Activated T-cell treated with anti-CD3 and anti-CD28 coated beads, Interleukin-2, amount 50 U/mL, for 72 hours (primary cell): ENCODE measurements around the gene ETNK1. TPM values are rescaled to one million over a fixed set of nuclear protein-coding genes. Genes with fewer than 3 reads are reported as not detected.
"Not testable (repeated sequence)": the region's sequence is repeated elsewhere in the genome, so short reads cannot be mapped to it uniquely, and the experiment has no call there.

ENCODE experiments used
- ATAC-seq, 2 donors: fragments of 150-1000 bp; cut with Tn5 transposase; replicated peaks in 1 of 2; 2 replicates each; pipeline ENCODE4 v1.10.0; 2021; ENCODE audit warnings: moderate library complexity in 2 of 2, mild to moderate bottlenecking in 1 of 2
- DNase-seq, 2 donors: peaks; one replicate each; pipeline ENCODE4 v3.0.0; 2021 to 2022; ENCODE audit warnings: mixed read lengths in 1 of 2
- H3K27ac Mint-ChIP-seq: one replicate; pipeline ENCODE4 v1.8.0; 2022; ENCODE audit warnings: mild to moderate bottlenecking, moderate library complexity, mixed read lengths
- H3K27me3 Mint-ChIP-seq: one replicate; pipeline ENCODE4 v1.8.0; 2022; ENCODE audit warnings: low read depth, mixed read lengths
- H3K36me3 Mint-ChIP-seq, 2 donors: one replicate each; pipeline ENCODE4 v1.8.0; 2022; ENCODE audit warnings: mixed read lengths in 2 of 2, mild to moderate bottlenecking in 1 of 2; ENCODE audit not compliant: insufficient read depth in 2 of 2
- H3K4me1 Mint-ChIP-seq: one replicate; pipeline ENCODE4 v1.8.0; 2022; ENCODE audit warnings: low read depth, mixed read lengths
- H3K4me3 Mint-ChIP-seq, 2 donors: one replicate each; pipeline ENCODE4 v1.8.0; 2022; ENCODE audit warnings: mild to moderate bottlenecking in 2 of 2, mixed read lengths in 2 of 2, moderate library complexity in 2 of 2
- H3K9me3 Mint-ChIP-seq, 2 donors: one replicate each; pipeline ENCODE4 v1.8.0; 2022; ENCODE audit warnings: mixed read lengths in 2 of 2
- total RNA-seq, 2 donors: library from RNA; stranded (reverse); gene quantifications; one replicate each; pipeline ENCODE4 v1.2.3, GENCODE V29; 2022

The ETNK1 gene
- total RNA-seq, 2 donors from 2014 or later: 84.0 to 88.9 TPM

GRCh38 chr12:22682663-22683062 lies 57.7 kb downstream of the ETNK1 start:
- Mint-ChIP-seq H3K27ac (no peak overlapping the region), H3K27me3 (no peaks in the 10 kb centered on the region), H3K4me3 (no peak overlapping the region), H3K36me3 (peaks cover 7 to 28% of the 10 kb centered on the region in 2 donors), H3K9me3 (no peaks in the 10 kb centered on the region), H3K4me1 (peaks cover 12% of the 10 kb centered on the region)
- no peak for DNase-seq
- no peak for ATAC-seq

GRCh38 chr12:22683131-22683530 lies 58.2 kb downstream of the ETNK1 start:
- H3K36me3 Mint-ChIP-seq: peaks cover 3 to 23% of the 10 kb centered on the region in 2 donors
- no peak for DNase-seq
- no peak overlapping the region for H3K4me3 Mint-ChIP-seq
- no peaks in the 10 kb centered on the region for H3K27me3 Mint-ChIP-seq
- peaks cover 15% of the 10 kb centered on the region for H3K4me1 Mint-ChIP-seq
- ATAC-seq: no peak
- H3K27ac Mint-ChIP-seq: no peak overlapping the region
- H3K9me3 Mint-ChIP-seq: no peaks in the 10 kb centered on the region

- ATAC-seq (no peak), DNase-seq (no peak)
- Mint-ChIP-seq H3K4me3 (no peak overlapping the region), H3K27ac (no peak overlapping the region), H3K4me1 (peaks cover 15% of the 10 kb centered on the region), H3K27me3 (no peaks in the 10 kb centered on the region), H3K9me3 (no peaks in the 10 kb centered on the region), H3K36me3 (peaks cover 3 to 15% of the 10 kb centered on the region in 2 donors)
Observed at GRCh38 chr12:22684140-22685118, 59.5 kb downstream of the ETNK1 start.

GRCh38 chr12:22686193-22686592 lies 61.2 kb downstream of the ETNK1 start:
- ATAC-seq: no peak
- H3K27ac Mint-ChIP-seq: peak overlapping the region; percentile 37
- no peak for DNase-seq
- peaks cover 3 to 11% of the 10 kb centered on the region in 2 donors for H3K36me3 Mint-ChIP-seq
- peaks cover 15% of the 10 kb centered on the region for H3K4me1 Mint-ChIP-seq
- H3K9me3 Mint-ChIP-seq: no peaks in the 10 kb centered on the region
- H3K27me3 Mint-ChIP-seq: no peaks in the 10 kb centered on the region
- no peak overlapping the region for H3K4me3 Mint-ChIP-seq

- ATAC-seq (peak; percentile 73 to 89), DNase-seq (peak in 1 of 2 donors; percentile 2)
- Mint-ChIP-seq H3K27ac (peak overlapping the region; percentile 16), H3K4me3 (no peak overlapping the region), H3K9me3 (no peaks in the 10 kb centered on the region), H3K36me3 (peaks cover 4 to 16% of the 10 kb centered on the region in 2 donors), H3K27me3 (no peaks in the 10 kb centered on the region), H3K4me1 (peaks cover 15% of the 10 kb centered on the region)
Observed at GRCh38 chr12:22687361-22688076, 62.5 kb downstream of the ETNK1 start.

DNA sequence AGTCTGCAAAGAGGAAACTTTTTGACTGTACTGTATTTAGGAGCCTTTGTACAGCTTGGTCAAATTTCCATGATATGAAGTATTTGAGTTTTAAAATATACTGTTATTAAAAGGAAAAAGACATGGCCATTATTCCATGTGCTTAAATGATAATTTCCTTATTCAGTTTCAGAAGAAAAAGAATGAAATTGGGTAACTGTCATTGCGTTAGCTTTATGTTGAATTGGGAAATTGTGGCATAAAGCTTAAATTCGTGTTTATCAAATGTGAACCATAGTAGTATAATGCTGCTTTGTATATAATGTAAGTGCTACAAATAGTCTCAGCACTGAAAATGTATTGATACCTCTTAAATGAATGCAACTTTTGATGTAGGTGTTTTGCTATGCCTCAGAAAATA lies 64.9 kb downstream of the ETNK1 start:
- no peaks in the 10 kb centered on the region for H3K27me3 Mint-ChIP-seq
- peaks cover 15% of the 10 kb centered on the region for H3K4me1 Mint-ChIP-seq
- peaks cover 0 to 1% of the 10 kb centered on the region in 2 donors for H3K9me3 Mint-ChIP-seq
- H3K27ac Mint-ChIP-seq: no peak overlapping the region
- ATAC-seq: no peak
- no peak overlapping the region for H3K4me3 Mint-ChIP-seq
- H3K36me3 Mint-ChIP-seq: peaks cover 5 to 16% of the 10 kb centered on the region in 2 donors
- DNase-seq: no peak

GRCh38 chr12:22691319-22691718 lies 66.3 kb downstream of the ETNK1 start:
- Mint-ChIP-seq H3K27ac (no peak overlapping the region), H3K36me3 (peaks cover 5 to 14% of the 10 kb centered on the region in 2 donors), H3K4me3 (no peak overlapping the region), H3K9me3 (peaks cover 0 to 1% of the 10 kb centered on the region in 2 donors), H3K4me1 (peaks cover 15% of the 10 kb centered on the region), H3K27me3 (no peaks in the 10 kb centered on the region)
- DNase-seq (no peak), ATAC-seq (no peak)

GRCh38 chr12:22692467-22692866 lies 67.5 kb downstream of the ETNK1 start:
- H3K4me1 Mint-ChIP-seq, H3K27me3 Mint-ChIP-seq, H3K9me3 Mint-ChIP-seq, H3K4me3 Mint-ChIP-seq, DNase-seq, H3K27ac Mint-ChIP-seq, H3K36me3 Mint-ChIP-seq, ATAC-seq: not testable (repeated sequence)

GRCh38 chr12:22692964-22693555 lies 68.1 kb downstream of the ETNK1 start:
- Mint-ChIP-seq H3K9me3 (peaks cover 0 to 1% of the 10 kb centered on the region in 2 donors), H3K4me3 (no peak overlapping the region), H3K27ac (no peak overlapping the region), H3K4me1 (no peaks in the 10 kb centered on the region), H3K36me3 (peaks cover 2 to 7% of the 10 kb centered on the region in 2 donors), H3K27me3 (no peaks in the 10 kb centered on the region)
- ATAC-seq (no peak), DNase-seq (no peak)

DNA sequence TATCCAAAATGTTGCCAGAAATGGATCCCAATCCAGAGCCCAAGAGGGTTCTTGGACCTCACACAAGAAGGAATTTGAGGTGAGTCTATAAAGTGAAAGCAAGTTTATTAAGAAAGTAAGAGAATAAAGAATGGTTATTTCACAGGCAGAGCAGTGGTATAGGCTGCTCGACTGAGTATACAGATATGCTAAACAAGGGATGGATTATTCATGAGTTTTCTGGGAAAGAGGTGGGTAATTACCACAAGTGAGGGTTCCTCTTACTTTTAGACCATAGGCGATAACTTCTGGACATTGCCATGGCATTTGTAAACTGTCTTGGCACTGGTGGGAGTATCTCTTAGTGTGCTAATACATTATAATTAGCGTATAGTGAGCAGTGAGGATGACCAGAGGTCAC lies 73.6 kb downstream of the ETNK1 start:
- Mint-ChIP-seq H3K27ac (no peak overlapping the region), H3K4me3 (no peak overlapping the region), H3K36me3 (peaks cover 0 to 2% of the 10 kb centered on the region in 2 donors), H3K9me3 (peaks cover 0 to 1% of the 10 kb centered on the region in 2 donors), H3K4me1 (no peaks in the 10 kb centered on the region), H3K27me3 (no peaks in the 10 kb centered on the region)
- DNase-seq (no peak), ATAC-seq (no peak)

GRCh38 chr12:22699705-22700104 lies 74.7 kb downstream of the ETNK1 start:
- H3K4me1 Mint-ChIP-seq, H3K36me3 Mint-ChIP-seq, H3K27me3 Mint-ChIP-seq, H3K27ac Mint-ChIP-seq, H3K9me3 Mint-ChIP-seq, H3K4me3 Mint-ChIP-seq, DNase-seq, ATAC-seq: not testable (repeated sequence)

DNA sequence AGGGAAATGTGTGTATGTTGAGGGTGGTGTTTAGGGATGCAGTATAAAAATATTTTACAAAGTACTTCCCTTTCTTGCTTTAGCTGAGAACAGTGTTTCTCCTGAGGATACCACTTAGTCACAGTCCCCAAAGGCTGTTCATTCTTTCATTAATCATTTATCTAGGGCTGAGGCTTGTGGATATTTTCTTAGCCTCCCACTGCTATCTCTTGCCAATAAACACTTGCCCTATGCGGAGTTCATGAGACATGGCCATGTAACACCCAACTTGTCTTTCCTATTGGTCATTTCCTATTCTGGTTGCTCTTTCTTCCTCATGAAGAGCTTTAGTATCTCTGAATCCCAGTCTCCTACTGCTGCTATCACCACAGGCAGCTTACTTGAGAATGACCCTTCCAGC lies 75.1 kb downstream of the ETNK1 start:
- Mint-ChIP-seq H3K4me3 (no peak overlapping the region), H3K9me3 (no peaks in the 10 kb centered on the region), H3K4me1 (no peaks in the 10 kb centered on the region), H3K27me3 (no peaks in the 10 kb centered on the region), H3K27ac (no peak overlapping the region), H3K36me3 (peaks cover 0 to under 1% of the 10 kb centered on the region in 2 donors)
- DNase-seq: no peak
- no peak for ATAC-seq
